HG02571 (cell line): ENCODE data around the gene MYRIP.

Source experiments
- ATAC-seq: cut with Tn5 transposase; IDR thresholded peaks from one replicate; pipeline ENCODE4 v1.9.1; 2021; ENCODE audit warnings: mild to moderate bottlenecking, moderate library complexity; ENCODE audit not compliant: unreplicated experiment

The MYRIP gene

GRCh38 chr3:39900462-39901002, 91.1 kb downstream of the MYRIP start:
- ATAC-seq, result no peak

- ATAC-seq, result no peak
These were observed 93.8 kb downstream of the MYRIP start for GRCh38 chr3:39903253-39903652.

GRCh38 chr3:39905788-39906187, 96.4 kb downstream of the MYRIP start:
- ATAC-seq, result no peak

- ATAC-seq, result no peak
These were observed 98.6 kb downstream of the MYRIP start for GRCh38 chr3:39907981-39908380.

- no peak for ATAC-seq
These were observed 100.7 kb downstream of the MYRIP start for GRCh38 chr3:39910135-39910534.

GRCh38 chr3:39910826-39911464, 101.5 kb downstream of the MYRIP start:
- ATAC-seq, result no peak

- no peak for ATAC-seq
These were observed 102.3 kb downstream of the MYRIP start for GRCh38 chr3:39911465-39912309.

- ATAC-seq, result no peak
These were observed 105.6 kb downstream of the MYRIP start for GRCh38 chr3:39915027-39915426.

GRCh38 chr3:39917065-39917773, 107.8 kb downstream of the MYRIP start:
- ATAC-seq, result no peak

- no peak for ATAC-seq
These were observed 109.9 kb downstream of the MYRIP start for GRCh38 chr3:39919281-39919680.

- no peak for ATAC-seq
These were observed 110.9 kb downstream of the MYRIP start for GRCh38 chr3:39920271-39920670.

GRCh38 chr3:39927479-39927878, 118.1 kb downstream of the MYRIP start:
- no peak for ATAC-seq

GRCh38 chr3:39933986-39934693, 124.7 kb downstream of the MYRIP start:
- ATAC-seq, result no peak

GRCh38 chr3:39934696-39935095, 125.3 kb downstream of the MYRIP start:
- ATAC-seq, result no peak

- ATAC-seq, result no peak
These were observed 125.9 kb downstream of the MYRIP start for GRCh38 chr3:39935261-39935660.

- ATAC-seq, result no peak
These were observed 127.4 kb downstream of the MYRIP start for GRCh38 chr3:39936848-39937247.

- ATAC-seq, result no peak
These were observed 127.9 kb downstream of the MYRIP start for GRCh38 chr3:39937315-39937714.

GRCh38 chr3:39937874-39938273, 128.5 kb downstream of the MYRIP start:
- no peak for ATAC-seq

- no peak for ATAC-seq
These were observed 132.5 kb downstream of the MYRIP start for GRCh38 chr3:39941931-39942330.

GRCh38 chr3:39960515-39961191, 151.2 kb downstream of the MYRIP start:
- no peak for ATAC-seq
